ENCODE data around the gene COL15A1. TPM values are rescaled to one million over a fixed set of nuclear protein-coding genes. Genes with fewer than 3 reads are reported as not detected.

COL15A1 gene
- total RNA-seq, 4 donors from 2014 or later: 20.7 to 98.5 (median 55.0) TPM

DNA sequence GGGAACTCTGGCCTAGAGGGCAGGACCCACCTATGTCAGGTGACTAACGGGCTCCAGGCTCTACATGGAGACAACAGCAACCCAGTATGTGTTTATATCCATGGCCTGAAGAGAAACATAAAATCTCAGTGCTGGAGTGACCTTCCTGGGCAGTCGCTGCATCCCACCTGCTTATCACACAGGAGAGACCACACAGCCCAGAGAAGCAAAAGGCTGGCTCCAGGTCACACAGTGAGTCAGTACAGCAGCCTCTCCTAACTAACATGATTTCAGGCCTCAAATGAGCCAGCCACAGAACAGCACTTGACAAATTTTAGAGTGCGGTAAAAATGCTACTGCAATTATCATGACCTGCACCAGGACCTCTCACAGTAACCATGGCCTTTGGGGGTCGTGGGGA, 107.2 kb downstream of the COL15A1 start:
- no peak for DNase-seq (ENCODE audit: low spot score)
- ATAC-seq (ENCODE audit: low FRiP score): no peak
- TF ChIP-seq, protein P1, sequence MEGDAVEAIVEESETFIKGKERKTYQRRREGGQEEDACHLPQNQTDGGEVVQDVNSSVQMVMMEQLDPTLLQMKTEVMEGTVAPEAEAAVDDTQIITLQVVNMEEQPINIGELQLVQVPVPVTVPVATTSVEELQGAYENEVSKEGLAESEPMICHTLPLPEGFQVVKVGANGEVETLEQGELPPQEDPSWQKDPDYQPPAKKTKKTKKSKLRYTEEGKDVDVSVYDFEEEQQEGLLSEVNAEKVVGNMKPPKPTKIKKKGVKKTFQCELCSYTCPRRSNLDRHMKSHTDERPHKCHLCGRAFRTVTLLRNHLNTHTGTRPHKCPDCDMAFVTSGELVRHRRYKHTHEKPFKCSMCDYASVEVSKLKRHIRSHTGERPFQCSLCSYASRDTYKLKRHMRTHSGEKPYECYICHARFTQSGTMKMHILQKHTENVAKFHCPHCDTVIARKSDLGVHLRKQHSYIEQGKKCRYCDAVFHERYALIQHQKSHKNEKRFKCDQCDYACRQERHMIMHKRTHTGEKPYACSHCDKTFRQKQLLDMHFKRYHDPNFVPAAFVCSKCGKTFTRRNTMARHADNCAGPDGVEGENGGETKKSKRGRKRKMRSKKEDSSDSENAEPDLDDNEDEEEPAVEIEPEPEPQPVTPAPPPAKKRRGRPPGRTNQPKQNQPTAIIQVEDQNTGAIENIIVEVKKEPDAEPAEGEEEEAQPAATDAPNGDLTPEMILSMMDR (IDR thresholded peaks at IDR 0.05): no peak

DNA sequence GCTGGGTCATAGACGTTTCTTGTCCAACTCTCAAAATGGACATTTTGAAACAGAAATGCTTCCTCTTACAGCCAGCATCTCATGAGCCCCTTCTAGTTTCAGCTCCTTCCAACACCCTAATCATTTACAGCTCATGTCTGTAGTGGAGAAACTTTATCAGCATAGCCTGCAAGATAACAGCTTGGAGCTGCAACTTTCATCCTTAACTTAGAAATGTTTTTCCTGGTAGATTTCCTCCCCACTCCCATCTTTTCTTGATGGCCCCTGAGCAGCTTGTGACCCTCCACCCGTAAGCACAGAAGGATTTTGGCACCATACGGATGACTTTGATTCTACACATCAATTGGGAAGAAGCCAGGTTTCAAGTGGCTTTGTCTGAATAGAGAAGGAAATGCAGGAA, 107.7 kb downstream of the COL15A1 start:
- TF ChIP-seq, protein P1 (IDR thresholded peaks at IDR 0.05): no peak
- ATAC-seq (ENCODE audit: low FRiP score): no peak
- no peak for DNase-seq (ENCODE audit: low spot score)

DNA sequence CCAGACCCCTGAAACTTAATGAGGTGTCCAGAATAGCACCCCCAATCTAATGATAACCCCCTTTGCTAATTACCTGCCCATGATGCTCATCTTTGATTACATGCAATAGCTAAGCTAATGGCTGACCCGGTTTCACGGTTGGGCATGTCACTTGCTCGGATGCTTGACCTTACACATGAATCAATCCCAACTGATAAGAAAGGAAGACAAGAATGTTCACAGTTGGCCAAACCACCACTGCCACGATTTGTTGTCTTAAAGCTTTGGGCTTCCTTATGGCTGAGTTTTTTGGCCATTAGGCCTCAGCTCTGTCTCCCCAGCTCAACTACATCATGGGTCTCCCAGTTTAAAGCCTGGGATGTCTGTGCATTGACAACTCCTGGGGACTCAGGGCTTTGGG, 108.1 kb downstream of the COL15A1 start:
- DNase-seq (ENCODE audit: low spot score): no peak
- TF ChIP-seq, protein P1 (IDR thresholded peaks at IDR 0.05): no peak
- ATAC-seq (ENCODE audit: low FRiP score): no peak

DNA sequence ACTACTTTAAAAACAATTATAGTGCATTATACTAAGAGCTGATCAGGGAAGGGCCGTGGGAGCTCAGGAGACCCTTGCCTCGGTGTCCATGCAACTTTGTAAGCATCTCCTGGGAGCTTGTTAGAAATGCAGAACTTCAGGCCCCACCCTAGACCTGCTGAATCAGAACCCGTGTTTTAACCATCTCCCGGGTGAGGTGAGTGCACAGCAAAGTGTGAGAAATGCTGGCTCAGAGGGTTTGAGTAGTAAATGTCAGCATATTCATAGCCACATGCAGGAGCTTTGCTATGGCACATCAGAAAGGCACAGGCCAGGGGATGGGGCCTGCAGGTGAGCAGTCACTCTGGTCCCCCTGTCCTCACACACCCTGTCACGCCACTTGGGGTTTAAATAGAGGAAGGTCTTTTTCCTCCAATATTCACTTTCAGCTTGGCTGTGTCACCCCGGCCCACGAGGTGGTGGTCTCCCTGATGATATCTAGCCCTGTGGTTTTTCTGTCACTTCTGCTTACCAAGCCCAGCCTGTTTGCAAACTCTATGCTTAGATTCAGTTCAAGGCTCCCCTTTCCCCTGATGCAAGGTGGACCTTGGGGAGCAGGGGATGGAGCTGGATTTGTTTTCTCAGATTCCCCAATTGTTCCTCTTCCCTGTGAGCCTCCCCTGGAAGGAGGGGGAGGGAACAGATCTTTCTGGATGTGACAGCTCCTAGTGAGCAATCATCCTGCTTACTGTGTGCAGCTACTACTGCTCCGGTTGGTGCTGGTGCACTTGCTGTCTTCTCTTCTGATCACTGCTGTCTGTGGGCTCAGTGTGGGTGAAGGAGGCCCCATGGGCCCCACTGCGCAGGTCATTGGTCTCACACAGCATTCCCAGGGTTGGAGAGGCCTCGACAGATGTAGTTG, 109.4 kb downstream of the COL15A1 start:
- DNase-seq (ENCODE audit: low spot score): no peak
- TF ChIP-seq, protein P1 (IDR thresholded peaks at IDR 0.05): no peak
- no peak for ATAC-seq (ENCODE audit: low FRiP score)

DNA sequence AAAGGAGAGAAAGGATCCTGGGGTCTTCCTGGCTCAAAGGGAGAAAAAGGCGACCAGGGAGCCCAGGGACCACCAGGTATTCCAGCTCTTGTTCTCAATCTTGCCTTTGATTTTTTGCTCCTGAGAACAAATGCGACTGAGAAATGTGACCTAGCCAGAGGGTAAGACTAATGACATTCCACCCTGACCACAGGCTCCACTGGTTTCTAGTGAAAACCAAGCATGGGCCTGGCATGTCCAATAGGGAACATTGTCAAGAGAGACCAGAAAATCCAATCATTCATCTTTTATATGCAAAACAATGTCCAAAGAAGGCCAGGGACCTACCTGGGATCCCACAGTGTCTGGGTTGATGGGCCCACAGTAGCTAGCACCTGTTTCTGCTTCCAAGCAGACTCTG, 110.9 kb downstream of the COL15A1 start:
- TF ChIP-seq, protein P1 (IDR thresholded peaks at IDR 0.05): no peak
- DNase-seq (ENCODE audit: low spot score): no peak
- ATAC-seq (ENCODE audit: low FRiP score): no peak

DNA sequence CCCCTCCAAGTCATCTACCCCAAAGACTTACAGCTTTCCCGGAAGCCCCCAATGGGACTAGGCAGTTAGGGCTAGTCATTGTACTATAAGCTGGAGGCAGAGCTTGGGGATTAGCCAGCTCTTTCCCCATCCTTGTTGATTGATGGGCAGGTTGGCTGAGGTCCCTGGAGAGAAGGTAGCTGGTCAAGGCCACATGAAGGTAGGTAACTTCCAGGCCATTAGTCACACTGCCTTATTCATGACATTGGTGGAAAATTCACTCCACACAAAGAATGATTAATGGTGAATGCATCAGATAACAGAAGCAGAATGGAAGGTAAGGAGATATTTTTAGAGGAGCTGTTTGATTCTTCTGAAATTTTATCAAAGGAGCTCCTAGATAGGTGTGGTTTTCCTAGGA, 111.7 kb downstream of the COL15A1 start:
- TF ChIP-seq, protein P1 (IDR thresholded peaks at IDR 0.05): no peak
- ATAC-seq (ENCODE audit: low FRiP score): no peak
- DNase-seq (ENCODE audit: low spot score): no peak

DNA sequence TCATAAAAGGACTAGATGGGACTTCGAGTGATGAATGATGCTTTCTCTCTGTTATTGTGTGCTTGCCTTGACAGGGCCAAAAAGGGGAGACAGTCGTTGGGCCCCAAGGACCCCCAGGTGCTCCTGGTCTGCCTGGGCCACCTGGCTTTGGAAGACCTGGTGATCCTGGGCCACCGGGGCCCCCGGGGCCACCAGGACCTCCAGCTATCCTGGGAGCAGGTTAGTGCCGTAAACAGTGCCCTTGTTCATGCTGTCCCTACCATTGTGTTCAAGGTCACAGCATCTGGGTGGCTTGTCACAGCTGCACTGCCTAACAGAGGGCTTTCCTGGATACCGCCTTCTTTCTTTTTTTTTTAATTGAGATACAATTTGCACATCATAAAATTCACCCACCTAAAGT, 112.5 kb downstream of the COL15A1 start:
- TF ChIP-seq, protein P1 (IDR thresholded peaks at IDR 0.05): no peak
- DNase-seq (ENCODE audit: low spot score): no peak
- ATAC-seq (ENCODE audit: low FRiP score): no peak
